AG10803 (cell line): ENCODE measurements around the gene ENHO.
A peak's percentile ranks its signal among the peaks of the same experiment; 100 is the strongest.
"Not testable (repeated sequence)": the region's sequence is repeated elsewhere in the genome, so short reads cannot be mapped to it uniquely, and the experiment has no call there.

ENCODE experiments used
- DNase-seq: peaks from one replicate; pipeline ENCODE4 v3.0.0; 2010; ENCODE audit warnings: low read depth
- H3K4me3 ChIP-seq: 2 replicates; pipeline ENCODE4 v1.5.1; 2011; ENCODE audit warnings: mild to moderate bottlenecking, low read length, control low read depth
- CTCF ChIP-seq: conservative IDR thresholded peaks from 2 replicates; pipeline ENCODE4 v1.5.1; 2011; ENCODE audit warnings: mild to moderate bottlenecking, low read length, control low read depth, inconsistent platforms

Gene ENHO

GRCh38 chr9:34546102-34546833 lies 23.5 kb upstream of the ENHO start:
- H3K4me3 ChIP-seq: no peak overlapping the region
- TF ChIP-seq CTCF: no peak
- DNase-seq: no peak

GRCh38 chr9:34545497-34545896 lies 22.7 kb upstream of the ENHO start:
- no peak for DNase-seq
- no peak for TF ChIP-seq CTCF
- no peak overlapping the region for H3K4me3 ChIP-seq

GRCh38 chr9:34544035-34544434 lies 21.2 kb upstream of the ENHO start:
- no peak for TF ChIP-seq CTCF
- no peak for DNase-seq
- H3K4me3 ChIP-seq: no peak overlapping the region

- TF ChIP-seq CTCF: no peak
- DNase-seq: no peak
- no peak overlapping the region for H3K4me3 ChIP-seq
Measured at GRCh38 chr9:34541540-34541939, 18.8 kb upstream of the ENHO start.

GRCh38 chr9:34540827-34541226 lies 18.0 kb upstream of the ENHO start:
- peak; percentile 47 for DNase-seq
- H3K4me3 ChIP-seq: no peak overlapping the region
- TF ChIP-seq CTCF: no peak

- no peak for TF ChIP-seq CTCF
- no peak for DNase-seq
Measured at GRCh38 chr9:34536685-34537084, 13.9 kb upstream of the ENHO start.

GRCh38 chr9:34532041-34532440 lies 9.3 kb upstream of the ENHO start:
- not testable (repeated sequence) for H3K4me3 ChIP-seq, DNase-seq

More at GRCh38 chr9:34536685-34537084, 13.9 kb upstream of the ENHO start:
- no peak overlapping the region for H3K4me3 ChIP-seq
